HepG2 (cell line): ENCODE results near the gene IGFALS. TPM values are rescaled to one million over a fixed set of nuclear protein-coding genes. Genes with fewer than 3 reads are reported as not detected.

Source experiments
- ATAC-seq: fragments of 200-7000 bp; cut with Tn5 transposase; 3 replicates; pipeline ENCODE4 v1.9.1; 2020; ENCODE audit warnings: mild to moderate bottlenecking, moderate library complexity
- Bru-seq: library from RNA; stranded (reverse); fragments of 400-500 nt; gene quantifications from one replicate; lab custom pipeline; 2021; lab: Mats Ljungman, UMichigan
- BruChase-seq, 2 experiments: library from RNA; stranded (reverse); fragments of 400-500 nt; gene quantifications; one replicate each; lab custom pipeline; 2021; lab: Mats Ljungman, UMichigan
- BruUV-seq: library from RNA; stranded (reverse); fragments of 400-500 nt; replicated peaks from 2 replicates; lab custom pipeline; 2021; lab: Mats Ljungman, UMichigan
- CTCF ChIA-PET: fragments of 300-600 bp; formaldehyde crosslinking; extraction: SDS; loops from one replicate; lab custom pipeline; 2021; ENCODE audit warnings: low total read pairs, inconsistent platforms, low intra/inter-chr PET ratio; lab: Yijun Ruan, JAX
- POLR2A ChIA-PET: fragments of 350-600 bp; sonication (Branson Sonifier 250); formaldehyde crosslinking; loops from one replicate; lab custom pipeline; 2020; ENCODE audit warnings: antibody characterized with exemption, inconsistent platforms; lab: Yijun Ruan, JAX
- DNase-seq: peaks from one replicate; pipeline ENCODE4 v3.0.0-alpha.2; 2015; ENCODE audit warnings: low spot score
- FAIRE-seq: peaks from 3 replicates; lab custom pipeline; 2011; peaks lifted over from hg19 to GRCh38; lab: Jason Lieb, UNC
- H2AFZ ChIP-seq: one replicate; pipeline ENCODE4 v1.6.1; 2011; ENCODE audit warnings: low read length, inconsistent platforms
- H3K27ac ChIP-seq: fragments of 300-600 bp; 3 replicates; pipeline ENCODE4 v1.8.0; 2011; ENCODE audit warnings: mixed run types, mild to moderate bottlenecking, mixed read lengths, low read length, inconsistent platforms; ENCODE audit not compliant: insufficient read depth; ENCODE audit errors: extremely low read length
- H3K27me3 ChIP-seq, 2 experiments: fragments of 200-600 bp in 1 of 2; 2 replicates in 1 of 2; 3 replicates in 1 of 2; pipeline versions ENCODE4 v1.6.0 to v1.8.0; 2011; ENCODE audit warnings: low read length in 2 of 2, mild to moderate bottlenecking in 2 of 2, moderate library complexity in 2 of 2, inconsistent platforms in 1 of 2; ENCODE audit not compliant: insufficient read depth in 2 of 2, control insufficient read depth in 1 of 2
- H3K36me3 ChIP-seq, 2 experiments: fragments of 200-600 bp in 1 of 2; replicated peaks in 1 of 2; 2 replicates in 1 of 2; 3 replicates in 1 of 2; pipeline versions ENCODE4 v1.5.1 to v1.8.0; 2011; ENCODE audit warnings: low read length in 2 of 2, inconsistent platforms in 1 of 2; ENCODE audit not compliant: insufficient read depth in 2 of 2, control insufficient read depth in 1 of 2
- H3K4me1 ChIP-seq: 2 replicates; pipeline ENCODE4 v1.5.1; 2012; ENCODE audit warnings: low read length, inconsistent platforms; ENCODE audit not compliant: insufficient read depth
- H3K4me2 ChIP-seq: 2 replicates; pipeline ENCODE4 v1.6.0; 2011; ENCODE audit warnings: low read depth, low read length, inconsistent platforms
- H3K4me3 ChIP-seq, 3 experiments: fragments of 200-600 bp in 1 of 3; sonication (generic), shearing (Covaris generic) in 1 of 3; replicated peaks in 1 of 3; 2 replicates each; pipeline ENCODE4 v1.5.1; 2011 to 2016; ENCODE audit warnings: low read length in 3 of 3, inconsistent platforms in 2 of 3, low read depth in 2 of 3, mild to moderate bottlenecking in 2 of 3, control low read depth in 1 of 3, mixed read lengths in 1 of 3; ENCODE audit not compliant: insufficient read depth in 1 of 3
- H3K79me2 ChIP-seq: one replicate; pipeline ENCODE4 v1.6.1; 2011; ENCODE audit warnings: low read length, inconsistent platforms; ENCODE audit not compliant: insufficient read depth
- H3K9ac ChIP-seq: 2 replicates; pipeline ENCODE4 v1.6.0; 2011; ENCODE audit warnings: mild to moderate bottlenecking, low read depth, low read length, inconsistent platforms; ENCODE audit not compliant: insufficient read depth
- H3K9me3 ChIP-seq: 2 replicates; pipeline ENCODE4 v1.5.1; 2012; ENCODE audit warnings: mild to moderate bottlenecking, low read length
- H4K20me1 ChIP-seq: 2 replicates; pipeline ENCODE4 v1.6.0; 2011; ENCODE audit warnings: inconsistent platforms, mild to moderate bottlenecking, low read length, moderate library complexity; ENCODE audit not compliant: insufficient read depth
- HIVEP1 ChIP-seq: sonication (generic); formaldehyde crosslinking; IDR thresholded peaks from 2 replicates; pipeline ENCODE4 v1.4.0; 2020; ENCODE audit warnings: mild to moderate bottlenecking, missing genetic modification reagents
- HNRNPK ChIP-seq: fragments of 200-400 bp; formaldehyde crosslinking; IDR thresholded peaks from 2 replicates; pipeline ENCODE4 v1.6.1; 2018; ENCODE audit warnings: low read length, low read depth, moderate library complexity, mild to moderate bottlenecking; ENCODE audit not compliant: poor library complexity, severe bottlenecking
- KDM2A ChIP-seq: sonication (generic); formaldehyde crosslinking; IDR thresholded peaks from 2 replicates; pipeline ENCODE4 v1.4.0; 2020; ENCODE audit warnings: low read depth, missing genetic modification reagents, borderline replicate concordance
- KLF11 ChIP-seq: IDR thresholded peaks from 2 replicates; pipeline ENCODE4 v1.6.1; 2016; ENCODE audit warnings: missing compliant biosample characterization
- RFXANK ChIP-seq: IDR thresholded peaks from 2 replicates; pipeline ENCODE4 v1.6.1; 2016
- ZNF136 ChIP-seq: sonication (generic); formaldehyde crosslinking; IDR thresholded peaks from 2 replicates; pipeline ENCODE4 v1.8.1; 2022; ENCODE audit warnings: low read depth, mild to moderate bottlenecking, moderate library complexity, missing genetic modification reagents
- ZNF772 ChIP-seq: sonication (generic); formaldehyde crosslinking; IDR thresholded peaks from 2 replicates; pipeline ENCODE4 v1.5.0; 2020; ENCODE audit warnings: mild to moderate bottlenecking, missing genetic modification reagents
- ZNF879 ChIP-seq: sonication (generic); formaldehyde crosslinking; IDR thresholded peaks from 2 replicates; pipeline ENCODE4 v1.8.1; 2023; ENCODE audit warnings: missing genetic modification reagents
- WGBS: methylation state at CpG from one replicate; pipeline ENCODE4 v1.1.6; 2017; ENCODE audit warnings: low lambda C conversion rate; 5-methylcytosine and 5-hydroxymethylcytosine counted together
- in situ Hi-C: cut with HindIII; loops from 2 replicates; pipeline ENCODE4 v1.10.0; 2017; ENCODE audit warnings: low pct_unique_long_range_greater_than_20kb; ENCODE audit not compliant: extremely low pct_ligation_motif_present
- intact Hi-C: fragments of 100-400 bp; cut with micrococcal nuclease; formaldehyde crosslinking; loops from one replicate; pipeline ENCODE4 v1.10.0; 2022; ENCODE audit not compliant: unreplicated experiment
- long read RNA-seq, 2 experiments: library from RNA in 1 of 2; library from polyadenylated mRNA in 1 of 2; stranded (forward) in 1 of 2; unstranded in 1 of 2; transcript quantifications; one replicate each; pipeline ENCODE4 v2.0.0, GENCODE V29; 2019 to 2022
- polyA minus RNA-seq, 3 experiments: library from RNA; depleted of rRNA, polyadenylated mRNA; stranded (reverse); fragments of >200 nt; gene quantifications; 2 replicates each; pipeline ENCODE4 v1.2.3, GENCODE V29; 2011; ENCODE audit warnings: low replicate concordance in 1 of 3
- polyA plus RNA-seq, 8 experiments: library from polyadenylated mRNA; depleted of rRNA in 3 of 8; stranded (reverse) in 7 of 8; unstranded in 1 of 8; fragments of >200 nt; fragmentation: Illumina TruSeq in 4 of 8; extraction: Trizol in 4 of 8; gene quantifications; 2 replicates each; pipeline versions ENCODE4 v1.2.1 to v1.2.3, GENCODE V29; 2011 to 2016; ENCODE audit warnings: low read depth in 4 of 8, missing spikeins in 1 of 8, mixed read lengths in 1 of 8; ENCODE audit not compliant: insufficient read depth in 1 of 8
- total RNA-seq, 5 experiments: library from RNA; depleted of rRNA; stranded (reverse); fragments of >200 nt; fragmentation: Illumina TruSeq; extraction: Trizol; gene quantifications; 2 replicates each; pipeline ENCODE4 v1.2.3, GENCODE V29; 2016; ENCODE audit warnings: low read depth in 1 of 5
- TF ChIP-seq, protein P1 (sequence below): sonication (generic); formaldehyde crosslinking; IDR thresholded peaks from 2 replicates; pipeline ENCODE4 v1.4.0; 2020; ENCODE audit warnings: missing genetic modification reagents, low read depth, mild to moderate bottlenecking, borderline replicate concordance
- TF ChIP-seq, protein P2 (sequence below): sonication (generic); formaldehyde crosslinking; IDR thresholded peaks from 2 replicates; pipeline ENCODE4 v1.4.0; 2020; ENCODE audit warnings: missing genetic modification reagents
- TF ChIP-seq, protein P3 (sequence below): sonication (generic); formaldehyde crosslinking; IDR thresholded peaks from 2 replicates; pipeline ENCODE4 v1.5.0; 2020; ENCODE audit warnings: mild to moderate bottlenecking, missing genetic modification reagents

IGFALS gene
- 0.81 and 2.4 TPM in 2 replicates for total RNA-seq (2016; rRNA removed; fragmentation: Illumina TruSeq; extraction: Trizol)
- total RNA-seq (2016; cell fraction: cytosol; rRNA removed; fragmentation: Illumina TruSeq; extraction: Trizol; ENCODE audit: low read depth), result 0.26 and 0.30 TPM in 2 replicates
- total RNA-seq (2016; cell fraction: insoluble cytoplasmic fraction; rRNA removed; fragmentation: Illumina TruSeq; extraction: Trizol), result 1.4 and 2.1 TPM in 2 replicates
- total RNA-seq (2016; cell fraction: membrane; rRNA removed; fragmentation: Illumina TruSeq; extraction: Trizol), result 0.79 and 0.87 TPM in 2 replicates
- total RNA-seq (2016; cell fraction: nucleus; rRNA removed; fragmentation: Illumina TruSeq; extraction: Trizol), result 2.0 TPM in 2 replicates
- polyA plus RNA-seq (2011; rRNA removed), result 0.34 and 0.95 TPM in 2 replicates
- polyA plus RNA-seq (2011; cell fraction: cytosol; rRNA removed), result 0.55 and 0.68 TPM in 2 replicates
- polyA plus RNA-seq (2011; cell fraction: nucleus; rRNA removed), result 2.1 and 2.3 TPM in 2 replicates
- 0.31 and 0.49 TPM in 2 replicates for polyA plus RNA-seq (2012)
- 0.14 and 0.37 TPM in 2 replicates for polyA plus RNA-seq (2016; cell fraction: cytosol; fragmentation: Illumina TruSeq; extraction: Trizol; ENCODE audit: low read depth)
- 0.97 and 1.1 TPM in 2 replicates for polyA plus RNA-seq (2016; cell fraction: insoluble cytoplasmic fraction; fragmentation: Illumina TruSeq; extraction: Trizol; ENCODE audit: low read depth)
- polyA plus RNA-seq (2016; cell fraction: membrane; fragmentation: Illumina TruSeq; extraction: Trizol; ENCODE audit: low read depth), result 0.45 and 0.69 TPM in 2 replicates
- 2.3 and 2.7 TPM in 2 replicates for polyA plus RNA-seq (2016; cell fraction: nucleus; fragmentation: Illumina TruSeq; extraction: Trizol; ENCODE audit: insufficient read depth, low read depth)
- 1.5 TPM in 1 of 2 replicates, not detected in the other for polyA minus RNA-seq (2011; rRNA and poly(A)+ RNA removed; ENCODE audit: low replicate concordance)
- 0.59 TPM in 1 of 2 replicates, not detected in the other for polyA minus RNA-seq (2011; cell fraction: cytosol; rRNA and poly(A)+ RNA removed)
- polyA minus RNA-seq (2011; cell fraction: nucleus; rRNA and poly(A)+ RNA removed), result 0.50 and 0.77 TPM in 2 replicates
- Bru-seq, nascent RNA, result percentile 33 among the genes with signal in this experiment
- BruChase-seq, experiment 1, labeled RNA remaining after a 6-hour chase, result percentile 47 among the genes with signal in this experiment
- BruChase-seq, experiment 2, labeled RNA remaining after a 2-hour chase, result percentile 42 among the genes with signal in this experiment
- long read RNA-seq, experiment 1, result 0 reads
- long read RNA-seq, experiment 2, partial matches to known transcripts, result 0 of 4 reads
- long read RNA-seq, experiment 2, other reads (novel, unspliced or antisense), result 1 of 4 reads

DNA sequence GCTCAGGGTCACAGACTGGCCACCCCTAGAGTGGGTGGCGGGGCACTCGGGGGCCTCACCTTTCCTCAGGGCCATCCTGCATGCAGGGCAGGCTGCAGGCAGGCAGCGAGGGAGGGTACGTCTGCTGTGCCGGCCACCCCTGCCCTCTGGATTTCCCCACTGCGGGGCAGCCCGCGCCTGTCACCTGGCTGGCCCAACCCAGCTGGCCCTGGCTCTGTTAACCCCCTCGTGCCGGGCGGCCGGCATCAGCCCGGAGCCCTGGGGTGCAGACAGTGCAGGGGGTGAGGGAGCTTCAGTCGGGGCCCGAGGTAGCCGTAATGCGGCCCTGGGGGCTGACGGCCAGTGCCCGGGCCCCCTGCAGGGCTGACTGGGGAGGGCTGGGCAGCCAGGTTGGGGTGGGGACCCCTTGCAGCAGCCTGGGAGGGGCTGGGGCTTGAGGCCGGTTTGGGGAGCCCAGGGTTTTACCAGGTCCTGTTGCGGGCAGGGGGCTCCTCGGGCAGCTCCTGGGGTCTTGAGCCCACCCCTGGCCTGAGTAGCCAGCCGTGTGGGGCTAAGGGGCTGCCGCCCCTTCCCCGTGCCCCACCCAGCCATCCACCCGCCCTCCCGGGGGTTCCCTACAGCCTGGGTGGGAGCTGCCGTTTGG is at the start of gene IGFALS:
TSS of gene IGFALS (minus strand) at position 128 of the 643 bp plus-strand sequence. CDS start at position 75, 53 bp downstream.
- peak; percentile 45 for ATAC-seq
- in situ Hi-C loops, result no loop called here
- TF ChIP-seq RFXANK (CRISPR knock-in tag), result no peak
- TF ChIP-seq, protein P1, sequence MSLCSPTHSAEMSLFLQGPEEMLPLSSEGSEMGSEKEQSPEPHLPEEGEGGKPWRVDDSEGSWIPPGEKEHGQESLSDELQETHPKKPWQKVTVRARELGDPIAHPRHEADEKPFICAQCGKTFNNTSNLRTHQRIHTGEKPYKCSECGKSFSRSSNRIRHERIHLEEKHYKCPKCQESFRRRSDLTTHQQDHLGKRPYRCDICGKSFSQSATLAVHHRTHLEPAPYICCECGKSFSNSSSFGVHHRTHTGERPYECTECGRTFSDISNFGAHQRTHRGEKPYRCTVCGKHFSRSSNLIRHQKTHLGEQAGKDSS (CRISPR knock-in tag), result no peak
- TF ChIP-seq HNRNPK, result peak; percentile 43
- no peak for TF ChIP-seq KLF11
- TF ChIP-seq ZNF136, result no peak
- no peak for TF ChIP-seq ZNF879 (CRISPR knock-in tag)
- TF ChIP-seq, protein P2, sequence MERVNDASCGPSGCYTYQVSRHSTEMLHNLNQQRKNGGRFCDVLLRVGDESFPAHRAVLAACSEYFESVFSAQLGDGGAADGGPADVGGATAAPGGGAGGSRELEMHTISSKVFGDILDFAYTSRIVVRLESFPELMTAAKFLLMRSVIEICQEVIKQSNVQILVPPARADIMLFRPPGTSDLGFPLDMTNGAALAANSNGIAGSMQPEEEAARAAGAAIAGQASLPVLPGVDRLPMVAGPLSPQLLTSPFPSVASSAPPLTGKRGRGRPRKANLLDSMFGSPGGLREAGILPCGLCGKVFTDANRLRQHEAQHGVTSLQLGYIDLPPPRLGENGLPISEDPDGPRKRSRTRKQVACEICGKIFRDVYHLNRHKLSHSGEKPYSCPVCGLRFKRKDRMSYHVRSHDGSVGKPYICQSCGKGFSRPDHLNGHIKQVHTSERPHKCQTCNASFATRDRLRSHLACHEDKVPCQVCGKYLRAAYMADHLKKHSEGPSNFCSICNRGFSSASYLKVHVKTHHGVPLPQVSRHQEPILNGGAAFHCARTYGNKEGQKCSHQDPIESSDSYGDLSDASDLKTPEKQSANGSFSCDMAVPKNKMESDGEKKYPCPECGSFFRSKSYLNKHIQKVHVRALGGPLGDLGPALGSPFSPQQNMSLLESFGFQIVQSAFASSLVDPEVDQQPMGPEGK, result peak; percentile 47; the same call in 1 of the 2 replicates
- no peak for TF ChIP-seq KDM2A (CRISPR knock-in tag)
- no peak for TF ChIP-seq HIVEP1 (CRISPR knock-in tag)
- TF ChIP-seq, protein P3, sequence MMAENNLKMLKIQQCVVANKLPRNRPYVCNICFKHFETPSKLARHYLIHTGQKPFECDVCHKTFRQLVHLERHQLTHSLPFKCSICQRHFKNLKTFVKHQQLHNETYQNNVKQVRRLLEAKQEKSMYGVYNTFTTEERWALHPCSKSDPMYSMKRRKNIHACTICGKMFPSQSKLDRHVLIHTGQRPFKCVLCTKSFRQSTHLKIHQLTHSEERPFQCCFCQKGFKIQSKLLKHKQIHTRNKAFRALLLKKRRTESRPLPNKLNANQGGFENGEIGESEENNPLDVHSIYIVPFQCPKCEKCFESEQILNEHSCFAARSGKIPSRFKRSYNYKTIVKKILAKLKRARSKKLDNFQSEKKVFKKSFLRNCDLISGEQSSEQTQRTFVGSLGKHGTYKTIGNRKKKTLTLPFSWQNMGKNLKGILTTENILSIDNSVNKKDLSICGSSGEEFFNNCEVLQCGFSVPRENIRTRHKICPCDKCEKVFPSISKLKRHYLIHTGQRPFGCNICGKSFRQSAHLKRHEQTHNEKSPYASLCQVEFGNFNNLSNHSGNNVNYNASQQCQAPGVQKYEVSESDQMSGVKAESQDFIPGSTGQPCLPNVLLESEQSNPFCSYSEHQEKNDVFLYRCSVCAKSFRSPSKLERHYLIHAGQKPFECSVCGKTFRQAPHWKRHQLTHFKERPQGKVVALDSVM (CRISPR knock-in tag), result no peak
- 0 out of 2 replicates have a peak, but pooled peaks have one; percentile 23 for TF ChIP-seq ZNF772

More for the DNA sequence above, at the start of gene IGFALS:
- H3K36me3 ChIP-seq, result 0 out of 5 replicates have a peak, but pooled peaks cover 0 to 4% of the 10 kb centered on the region in 2 experiments
- ChIA-PET POLR2A (interaction anchor here (0.5 to 5.5 kb wide), 10 partner anchors 11 to 149 kb away, joined by 3 to 57 read pairs (median 4); partner anchors contain the start of genes EME2, FAHD1, HAGH and MRPS34), CTCF (interaction anchor here (1.7 kb wide), 1 partner anchor 19 kb away, joined by 4 read pairs; no protein-coding TSS in a partner anchor)
- no peaks in the 10 kb centered on the region for H3K79me2 ChIP-seq
- FAIRE-seq (no peak), DNase-seq (no peak)
- H3K4me2 ChIP-seq, result peak within 1 kb of the TSS; percentile 92
- intact Hi-C loops, result loop anchor here (1.0 kb wide), 1 partner anchor 19 kb away; no protein-coding TSS in a partner anchor
- H3K4me3 ChIP-seq, result peak within 1 kb of the TSS; percentile 53 to 75 (median 59)
- WGBS, result no CpG with 5 or more reads among the region's 28 CpGs
- peaks cover 14% of the 10 kb centered on the region for H3K9me3 ChIP-seq
- no TSS peak for BruUV-seq
- no peak within 1 kb of the TSS for H2AFZ ChIP-seq
- peak within 1 kb of the TSS; percentile 65 for H3K27ac ChIP-seq
- no peaks in the 10 kb centered on the region for H4K20me1 ChIP-seq
- H3K9ac ChIP-seq, result peak within 1 kb of the TSS; percentile 73
- H3K27me3 ChIP-seq, result no peaks in the 10 kb centered on the region
- peaks cover 25% of the 10 kb centered on the region for H3K4me1 ChIP-seq
